IPS-20b (cell line): ENCODE results near the gene UBE2L6.

Experiments used
- H3K27ac ChIP-seq: one replicate; pipeline ENCODE4 v1.5.1; 2013; ENCODE audit warnings: low read length
- H3K27me3 ChIP-seq: 2 replicates; pipeline ENCODE4 v1.6.1; 2013; ENCODE audit warnings: mild to moderate bottlenecking, low read length, inconsistent platforms; ENCODE audit not compliant: insufficient read depth
- H3K36me3 ChIP-seq: 2 replicates; pipeline ENCODE4 v1.6.1; 2013; ENCODE audit warnings: low read depth, mild to moderate bottlenecking, inconsistent platforms, low read length, moderate library complexity; ENCODE audit not compliant: insufficient read depth
- H3K4me1 ChIP-seq: 2 replicates; pipeline ENCODE4 v1.6.1; 2013; ENCODE audit warnings: mild to moderate bottlenecking, control low read depth, inconsistent platforms, low read length, moderate library complexity; ENCODE audit not compliant: insufficient read depth
- H3K4me3 ChIP-seq: 2 replicates; pipeline ENCODE4 v1.5.1; 2013; ENCODE audit warnings: mild to moderate bottlenecking, low read length, inconsistent platforms
- H3K9ac ChIP-seq: 2 replicates; pipeline ENCODE4 v1.6.1; 2013; ENCODE audit warnings: low read depth, mild to moderate bottlenecking, inconsistent platforms, low read length, moderate library complexity
- H3K9me3 ChIP-seq: 2 replicates; pipeline ENCODE4 v1.6.1; 2013; ENCODE audit warnings: mild to moderate bottlenecking, low read depth, low read length, inconsistent platforms; ENCODE audit not compliant: insufficient read depth

UBE2L6 gene

GRCh38 chr11:57527056-57527631 lies 40.3 kb downstream of the UBE2L6 start:
- H3K36me3 ChIP-seq: peaks cover 16% of the 10 kb centered on the region
- H3K9me3 ChIP-seq: no peaks in the 10 kb centered on the region
- peaks cover 5% of the 10 kb centered on the region; the same call in 1 of the 2 replicates for H3K4me1 ChIP-seq
- H3K27me3 ChIP-seq: no peaks in the 10 kb centered on the region
- no peak overlapping the region for H3K27ac ChIP-seq
- peak overlapping the region; percentile 30; the same call in 1 of the 2 replicates for H3K9ac ChIP-seq
- no peak overlapping the region for H3K4me3 ChIP-seq

GRCh38 chr11:57523419-57523818 lies 44.1 kb downstream of the UBE2L6 start:
- 0 out of 2 replicates have a peak, but pooled peaks cover 2% of the 10 kb centered on the region for H3K4me1 ChIP-seq
- no peaks in the 10 kb centered on the region for H3K27me3 ChIP-seq
- no peak overlapping the region for H3K9ac ChIP-seq
- H3K27ac ChIP-seq: no peak overlapping the region
- no peaks in the 10 kb centered on the region for H3K9me3 ChIP-seq
- H3K4me3 ChIP-seq: no peak overlapping the region
- H3K36me3 ChIP-seq: peaks cover 5% of the 10 kb centered on the region; the same call in 1 of the 2 replicates

- Histone ChIP-seq H3K27me3 (peaks cover 18% of the 10 kb centered on the region), H3K9me3 (no peaks in the 10 kb centered on the region), H3K36me3 (no peaks in the 10 kb centered on the region), H3K4me1 (no peaks in the 10 kb centered on the region), H3K27ac (no peak overlapping the region), H3K4me3 (no peak overlapping the region), H3K9ac (no peak overlapping the region)
Observed at GRCh38 chr11:57521116-57521515, 46.4 kb downstream of the UBE2L6 start.

GRCh38 chr11:57516061-57516443 lies 51.4 kb downstream of the UBE2L6 start:
- Histone ChIP-seq H3K27ac (no peak overlapping the region), H3K9ac (peak overlapping the region; percentile 80; the same call in 1 of the 2 replicates), H3K9me3 (no peaks in the 10 kb centered on the region), H3K27me3 (peaks cover 52% of the 10 kb centered on the region), H3K4me3 (peak overlapping the region; percentile 78), H3K36me3 (no peaks in the 10 kb centered on the region), H3K4me1 (no peaks in the 10 kb centered on the region)

GRCh38 chr11:57515332-57516060 lies 52.0 kb downstream of the UBE2L6 start, which contains the start of gene SLC43A1:
Gene SLC43A1 (minus strand): TSS chr11:57515702. CDS start chr11:57514111, 1,591 bp downstream.
- H3K27ac ChIP-seq: no peak within 1 kb of the TSS

GRCh38 chr11:57514538-57515331 lies 52.7 kb downstream of the UBE2L6 start:
- Histone ChIP-seq H3K4me1 (no peaks in the 10 kb centered on the region), H3K9ac (peak overlapping the region; percentile 80), H3K4me3 (peak overlapping the region; percentile 78), H3K27me3 (peaks cover 52% of the 10 kb centered on the region), H3K27ac (no peak overlapping the region), H3K36me3 (no peaks in the 10 kb centered on the region), H3K9me3 (no peaks in the 10 kb centered on the region)

More at GRCh38 chr11:57515332-57516060, 52.0 kb downstream of the UBE2L6 start, which contains the start of gene SLC43A1:
- Histone ChIP-seq H3K36me3 (no peaks in the 10 kb centered on the region), H3K9ac (peak within 1 kb of the TSS; percentile 80; the same call in 1 of the 2 replicates), H3K9me3 (no peaks in the 10 kb centered on the region), H3K27me3 (peaks cover 52% of the 10 kb centered on the region), H3K4me3 (peak within 1 kb of the TSS; percentile 78), H3K4me1 (no peaks in the 10 kb centered on the region)

GRCh38 chr11:57513911-57514537 lies 53.4 kb downstream of the UBE2L6 start:
- Histone ChIP-seq H3K36me3 (no peaks in the 10 kb centered on the region), H3K9ac (peak overlapping the region; percentile 80), H3K9me3 (no peaks in the 10 kb centered on the region), H3K27me3 (peaks cover 52% of the 10 kb centered on the region), H3K4me3 (peak overlapping the region; percentile 78), H3K4me1 (no peaks in the 10 kb centered on the region), H3K27ac (no peak overlapping the region)

GRCh38 chr11:57513452-57513795 lies 54.0 kb downstream of the UBE2L6 start:
- no peaks in the 10 kb centered on the region for H3K9me3 ChIP-seq
- H3K27ac ChIP-seq: no peak overlapping the region
- no peaks in the 10 kb centered on the region for H3K36me3 ChIP-seq
- peaks cover 52% of the 10 kb centered on the region for H3K27me3 ChIP-seq
- peak overlapping the region; percentile 78 for H3K4me3 ChIP-seq
- no peak overlapping the region; the same call in 1 of the 2 replicates for H3K9ac ChIP-seq
- no peaks in the 10 kb centered on the region for H3K4me1 ChIP-seq

- Histone ChIP-seq H3K36me3 (no peaks in the 10 kb centered on the region), H3K27me3 (peaks cover 52% of the 10 kb centered on the region), H3K9me3 (no peaks in the 10 kb centered on the region), H3K4me1 (no peaks in the 10 kb centered on the region), H3K4me3 (peak overlapping the region; percentile 78; the same call in 1 of the 2 replicates), H3K9ac (no peak overlapping the region; the same call in 1 of the 2 replicates), H3K27ac (no peak overlapping the region)
Observed at GRCh38 chr11:57512646-57513451, 54.6 kb downstream of the UBE2L6 start.

GRCh38 chr11:57511741-57512430 lies 55.6 kb downstream of the UBE2L6 start:
- no peak overlapping the region for H3K9ac ChIP-seq
- no peaks in the 10 kb centered on the region for H3K36me3 ChIP-seq
- H3K9me3 ChIP-seq: no peaks in the 10 kb centered on the region
- no peak overlapping the region for H3K4me3 ChIP-seq
- H3K27ac ChIP-seq: no peak overlapping the region
- H3K27me3 ChIP-seq: peaks cover 42% of the 10 kb centered on the region
- no peaks in the 10 kb centered on the region for H3K4me1 ChIP-seq
